Suprapubic skin (tissue), 4 donors: ENCODE data around the gene ASIC5. TPM values are rescaled to one million over a fixed set of nuclear protein-coding genes. Genes with fewer than 3 reads are reported as not detected.

Experiments
- DNase-seq, 2 donors: peaks; one replicate each; pipeline ENCODE4 v3.0.0-alpha.2; 2019; ENCODE audit warnings: low spot score in 2 of 2
- H3K27ac ChIP-seq: fragments of 200-600 bp; sonication (generic); one replicate; pipeline ENCODE4 v1.5.1; 2019
- H3K27me3 ChIP-seq: fragments of 200-600 bp; sonication (generic); one replicate; pipeline ENCODE4 v1.5.1; 2019
- H3K36me3 ChIP-seq: fragments of 200-600 bp; sonication (generic); one replicate; pipeline ENCODE4 v1.5.1; 2019
- H3K4me1 ChIP-seq: fragments of 200-600 bp; sonication (generic); one replicate; pipeline ENCODE4 v1.5.1; 2019
- H3K4me3 ChIP-seq: fragments of 200-600 bp; sonication (generic); one replicate; pipeline ENCODE4 v1.5.1; 2019; ENCODE audit warnings: mild to moderate bottlenecking
- H3K9me3 ChIP-seq: fragments of 200-600 bp; sonication (generic); one replicate; pipeline ENCODE4 v1.5.1; 2019
- CTCF ChIP-seq, 2 donors: fragments of 200-600 bp in 1 of 2; fragments of 450-650 bp in 1 of 2; sonication (generic) in 1 of 2; IDR thresholded peaks; one replicate each; pipeline ENCODE4 v1.5.1; 2016 to 2019; ENCODE audit warnings: antibody characterized with exemption in 2 of 2, mild to moderate bottlenecking in 1 of 2, moderate library complexity in 1 of 2
- EP300 ChIP-seq: sonication (generic); formaldehyde crosslinking; IDR thresholded peaks from one replicate; pipeline ENCODE4 v1.6.1; 2017; ENCODE audit warnings: antibody characterized with exemption
- POLR2A ChIP-seq, 2 donors: fragments of 450-650 bp; IDR thresholded peaks; one replicate each; pipeline ENCODE4 v1.6.1; 2017; ENCODE audit warnings: antibody characterized with exemption in 2 of 2, mild to moderate bottlenecking in 2 of 2, moderate library complexity in 2 of 2
- POLR2AphosphoS5 ChIP-seq, 3 donors: sonication (generic); formaldehyde crosslinking; IDR thresholded peaks; one replicate each; pipeline ENCODE4 v1.6.1; 2017; ENCODE audit warnings: antibody characterized with exemption in 3 of 3
- WGBS: methylation state at CpG from one replicate; pipeline ENCODE4 v1.1.5; 2018; 5-methylcytosine and 5-hydroxymethylcytosine counted together
- total RNA-seq, 4 donors: library from RNA; depleted of rRNA; stranded (reverse); fragments of >200 nt; gene quantifications; one replicate each; pipeline ENCODE4 v1.1.0, GENCODE V29; 2016

Gene ASIC5
- total RNA-seq, 4 donors from 2014 or later: not detected

GRCh38 chr4:155853189-155853588 is 12.9 kb downstream of the ASIC5 start:
- no peaks in the 10 kb centered on the region for H3K36me3 ChIP-seq
- H3K27me3 ChIP-seq: no peaks in the 10 kb centered on the region
- H3K9me3 ChIP-seq: no peaks in the 10 kb centered on the region
- H3K4me3 ChIP-seq: no peak overlapping the region
- H3K27ac ChIP-seq: no peak overlapping the region
- no peaks in the 10 kb centered on the region for H3K4me1 ChIP-seq
- WGBS: 95% methylated on average over 3 of the region's 3 CpGs
- TF ChIP-seq CTCF (IDR thresholded peaks at IDR 0.05): no peak
- no peak for TF ChIP-seq POLR2A (IDR thresholded peaks at IDR 0.05)
- no peak for TF ChIP-seq EP300
- TF ChIP-seq POLR2AphosphoS5 (IDR thresholded peaks at IDR 0.05): no peak
- no peak for DNase-seq

- Histone ChIP-seq H3K4me1 (no peaks in the 10 kb centered on the region), H3K4me3 (no peak overlapping the region), H3K27me3 (no peaks in the 10 kb centered on the region), H3K36me3 (no peaks in the 10 kb centered on the region), H3K9me3 (no peaks in the 10 kb centered on the region), H3K27ac (no peak overlapping the region)
- TF ChIP-seq POLR2A (IDR thresholded peaks at IDR 0.05): no peak
- no peak for TF ChIP-seq POLR2AphosphoS5 (IDR thresholded peaks at IDR 0.05)
- TF ChIP-seq CTCF (IDR thresholded peaks at IDR 0.05): no peak
- TF ChIP-seq EP300: no peak
- WGBS: 86% methylated on average over 4 of the region's 4 CpGs
- DNase-seq: no peak
These were observed 17.0 kb downstream of the ASIC5 start for GRCh38 chr4:155849042-155849441.

GRCh38 chr4:155846929-155847328 is 19.1 kb downstream of the ASIC5 start:
- no peak overlapping the region for H3K4me3 ChIP-seq
- no peak overlapping the region for H3K27ac ChIP-seq
- TF ChIP-seq CTCF (IDR thresholded peaks at IDR 0.05): no peak
- TF ChIP-seq POLR2AphosphoS5 (IDR thresholded peaks at IDR 0.05): no peak
- TF ChIP-seq EP300: no peak
- TF ChIP-seq POLR2A (IDR thresholded peaks at IDR 0.05): no peak
- DNase-seq: no peak
- no peaks in the 10 kb centered on the region for H3K4me1 ChIP-seq
- no peaks in the 10 kb centered on the region for H3K27me3 ChIP-seq
- no peaks in the 10 kb centered on the region for H3K36me3 ChIP-seq
- H3K9me3 ChIP-seq: no peaks in the 10 kb centered on the region

- H3K4me1 ChIP-seq: no peaks in the 10 kb centered on the region
- no peaks in the 10 kb centered on the region for H3K27me3 ChIP-seq
- no peaks in the 10 kb centered on the region for H3K9me3 ChIP-seq
- no peak for TF ChIP-seq EP300
- no peak for TF ChIP-seq POLR2A (IDR thresholded peaks at IDR 0.05)
- no peak for TF ChIP-seq CTCF (IDR thresholded peaks at IDR 0.05)
- TF ChIP-seq POLR2AphosphoS5 (IDR thresholded peaks at IDR 0.05): no peak
- H3K36me3 ChIP-seq: no peaks in the 10 kb centered on the region
- no peak overlapping the region for H3K4me3 ChIP-seq
- DNase-seq: no peak
- H3K27ac ChIP-seq: no peak overlapping the region
These were observed 24.0 kb downstream of the ASIC5 start for GRCh38 chr4:155842080-155842479.

- 79% methylated on average over 1 of the region's 1 CpG for WGBS
- DNase-seq: no peak
- Histone ChIP-seq H3K4me1 (no peaks in the 10 kb centered on the region), H3K36me3 (no peaks in the 10 kb centered on the region), H3K27me3 (no peaks in the 10 kb centered on the region), H3K4me3 (no peak overlapping the region), H3K27ac (no peak overlapping the region), H3K9me3 (no peaks in the 10 kb centered on the region)
- TF ChIP-seq EP300: no peak
- no peak for TF ChIP-seq POLR2A (IDR thresholded peaks at IDR 0.05)
- no peak for TF ChIP-seq CTCF (IDR thresholded peaks at IDR 0.05)
- no peak for TF ChIP-seq POLR2AphosphoS5 (IDR thresholded peaks at IDR 0.05)
These were observed 28.8 kb downstream of the ASIC5 start for GRCh38 chr4:155837203-155837796.
